NCI-H345 (cell line): Measurements from ENCODE around the gene KCNG2.
A peak's percentile ranks its signal among the peaks of the same experiment; 100 is the strongest.

Experiments used
- DNase-seq: peaks from one replicate; lab custom pipeline; 2025; lab: John Stamatoyannopoulos, UW

The KCNG2 gene

DNA sequence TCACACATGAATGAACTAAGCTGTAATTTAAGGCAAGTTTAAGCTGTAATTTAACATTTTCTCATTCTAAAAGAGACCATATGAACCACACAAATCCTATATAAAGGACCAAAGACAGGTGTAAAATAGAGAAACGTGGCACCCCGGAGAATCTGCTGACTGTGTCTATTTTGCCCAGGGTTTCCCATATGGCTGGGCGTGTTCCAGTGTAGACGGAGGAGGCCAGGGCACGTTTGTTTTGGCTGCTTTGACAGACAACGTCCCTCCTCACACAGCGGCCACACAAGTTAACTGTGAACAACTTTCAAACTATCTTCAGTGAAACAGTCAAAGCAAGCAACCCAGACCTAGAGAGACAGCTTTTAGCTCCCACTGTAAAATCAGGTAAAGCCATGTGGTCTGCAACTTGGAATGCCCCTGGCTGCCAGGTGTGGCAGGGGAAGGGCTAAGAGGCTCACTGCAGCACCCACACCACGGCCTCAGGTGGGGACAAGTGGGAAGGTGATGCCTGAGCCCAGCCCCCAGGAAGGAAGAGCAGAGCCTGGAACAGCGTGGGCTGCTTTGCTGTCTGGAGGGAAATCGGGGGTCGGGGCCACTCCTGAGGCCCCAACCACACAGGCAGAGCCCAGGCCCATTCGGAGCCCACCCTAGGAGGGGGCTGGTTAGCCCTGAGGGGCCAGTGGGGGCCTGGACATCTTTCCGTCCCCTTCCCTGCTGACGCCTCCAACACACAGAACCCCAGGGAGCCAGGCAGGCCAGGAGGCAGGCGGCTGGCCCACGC, 113.0 kb downstream of the KCNG2 start:
- no peak for DNase-seq

DNA sequence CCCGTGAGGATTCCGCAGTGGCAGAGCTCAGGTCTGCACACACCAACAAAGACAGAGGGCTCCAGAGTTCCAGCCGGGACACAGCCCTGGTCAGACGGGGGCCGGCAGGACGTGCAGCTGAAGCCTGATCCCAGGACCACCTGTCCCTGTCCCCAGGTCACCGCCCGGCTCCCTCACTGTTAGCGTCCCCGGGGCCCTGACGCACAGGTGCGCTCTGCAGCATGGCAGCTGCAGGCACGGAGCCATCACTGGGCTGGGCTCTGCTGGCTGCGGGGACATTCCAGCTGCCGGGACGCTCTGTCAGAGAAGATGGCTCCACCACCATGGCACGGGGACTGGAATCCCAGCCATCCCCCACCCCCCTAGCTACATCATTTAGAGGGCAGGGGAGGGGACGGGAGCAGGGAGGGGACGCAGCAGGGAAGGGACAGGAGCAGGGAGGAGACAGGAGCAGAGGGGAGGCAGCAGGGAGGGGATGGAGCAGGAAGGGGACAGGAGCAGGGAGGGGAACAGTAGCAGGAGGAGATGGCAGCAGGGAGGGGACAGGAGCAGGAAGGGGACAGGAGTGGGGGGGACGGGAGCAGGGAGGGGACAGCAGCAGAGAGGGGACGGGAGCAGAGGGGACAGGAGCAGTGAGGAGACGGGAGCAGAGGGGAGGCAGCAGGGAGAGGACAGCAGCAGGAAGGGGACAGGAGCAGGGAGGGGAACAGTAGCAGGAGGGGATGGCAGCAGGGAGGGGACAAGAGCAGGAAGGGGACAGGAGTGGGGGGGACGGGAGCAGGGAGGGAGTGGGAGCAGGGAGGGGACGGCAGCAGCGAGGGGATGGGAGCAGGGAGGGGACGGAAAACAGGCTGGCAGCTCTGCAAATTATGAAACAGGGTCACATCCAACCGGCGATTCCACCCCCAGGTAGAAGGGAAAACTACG, 113.9 kb downstream of the KCNG2 start:
- no peak for DNase-seq

DNA sequence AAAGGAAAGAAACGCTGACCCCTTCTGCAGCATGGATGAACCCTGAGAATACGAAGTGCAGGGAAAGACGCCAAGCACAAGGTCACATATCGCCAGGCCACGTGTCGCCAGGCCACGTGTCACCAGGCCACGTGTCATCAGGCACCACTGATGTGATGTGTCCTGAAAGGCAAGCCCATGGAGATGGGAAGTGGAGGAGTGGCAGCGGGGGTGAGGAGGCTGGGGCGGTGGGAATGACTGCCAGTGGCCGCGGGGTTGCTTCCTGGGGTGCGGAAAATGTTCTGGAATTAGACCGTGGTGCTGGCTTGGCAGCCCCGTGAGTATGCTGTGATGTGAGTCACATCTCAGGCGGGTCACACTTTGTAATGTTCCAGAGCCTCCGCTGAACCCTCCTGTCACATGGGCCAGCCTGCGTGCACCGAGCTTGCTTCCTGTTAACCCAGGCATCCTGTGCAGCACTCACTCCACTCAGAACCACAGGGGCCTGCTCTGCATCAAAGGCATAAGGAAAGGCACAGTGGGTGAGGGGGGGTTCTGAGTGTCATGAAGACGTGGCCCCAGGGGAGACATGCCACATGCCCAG, 114.8 kb downstream of the KCNG2 start:
- DNase-seq: no peak

DNA sequence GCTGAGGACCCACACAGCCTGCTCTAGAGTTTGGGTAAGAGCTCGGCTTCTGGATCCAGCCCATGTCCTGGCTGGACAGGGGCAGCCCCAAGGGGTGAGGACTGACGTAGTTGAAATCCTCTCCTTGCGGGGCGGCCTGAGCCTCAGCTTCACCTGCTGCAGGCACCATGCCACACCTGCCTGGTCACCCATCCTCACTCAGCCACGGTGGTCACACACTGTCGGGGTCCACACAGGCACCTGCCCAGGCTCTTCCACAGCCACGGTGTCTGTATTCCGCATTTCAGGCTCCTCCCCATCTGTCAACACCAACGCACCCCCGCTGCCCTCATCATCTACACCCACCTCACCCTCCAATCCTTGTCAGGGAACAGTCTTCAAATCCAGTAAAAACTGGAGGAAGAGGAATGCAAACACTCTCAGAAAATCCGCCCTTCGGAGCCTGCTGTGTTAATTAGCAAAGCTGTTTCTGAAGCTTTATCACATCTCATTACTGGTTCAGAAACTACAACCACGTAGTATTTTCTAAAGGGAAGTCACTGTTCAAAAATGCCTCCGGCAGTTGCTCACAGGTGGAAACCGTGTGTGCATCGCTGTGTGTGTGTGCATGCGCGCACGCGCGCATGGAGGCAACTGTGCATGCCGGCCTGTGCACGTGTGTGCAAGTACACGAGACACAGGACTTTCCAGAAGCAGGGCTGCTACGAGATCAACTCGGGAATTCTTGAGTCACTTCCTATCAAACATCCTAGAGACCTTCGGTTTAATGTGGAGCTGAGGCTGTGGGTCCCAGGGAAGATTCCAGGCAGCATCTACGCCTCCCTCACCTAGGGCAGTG, 115.5 kb downstream of the KCNG2 start:
- DNase-seq: no peak

- no peak for DNase-seq
These were observed 116.9 kb downstream of the KCNG2 start for GRCh38 chr18:79914614-79915160.

DNA sequence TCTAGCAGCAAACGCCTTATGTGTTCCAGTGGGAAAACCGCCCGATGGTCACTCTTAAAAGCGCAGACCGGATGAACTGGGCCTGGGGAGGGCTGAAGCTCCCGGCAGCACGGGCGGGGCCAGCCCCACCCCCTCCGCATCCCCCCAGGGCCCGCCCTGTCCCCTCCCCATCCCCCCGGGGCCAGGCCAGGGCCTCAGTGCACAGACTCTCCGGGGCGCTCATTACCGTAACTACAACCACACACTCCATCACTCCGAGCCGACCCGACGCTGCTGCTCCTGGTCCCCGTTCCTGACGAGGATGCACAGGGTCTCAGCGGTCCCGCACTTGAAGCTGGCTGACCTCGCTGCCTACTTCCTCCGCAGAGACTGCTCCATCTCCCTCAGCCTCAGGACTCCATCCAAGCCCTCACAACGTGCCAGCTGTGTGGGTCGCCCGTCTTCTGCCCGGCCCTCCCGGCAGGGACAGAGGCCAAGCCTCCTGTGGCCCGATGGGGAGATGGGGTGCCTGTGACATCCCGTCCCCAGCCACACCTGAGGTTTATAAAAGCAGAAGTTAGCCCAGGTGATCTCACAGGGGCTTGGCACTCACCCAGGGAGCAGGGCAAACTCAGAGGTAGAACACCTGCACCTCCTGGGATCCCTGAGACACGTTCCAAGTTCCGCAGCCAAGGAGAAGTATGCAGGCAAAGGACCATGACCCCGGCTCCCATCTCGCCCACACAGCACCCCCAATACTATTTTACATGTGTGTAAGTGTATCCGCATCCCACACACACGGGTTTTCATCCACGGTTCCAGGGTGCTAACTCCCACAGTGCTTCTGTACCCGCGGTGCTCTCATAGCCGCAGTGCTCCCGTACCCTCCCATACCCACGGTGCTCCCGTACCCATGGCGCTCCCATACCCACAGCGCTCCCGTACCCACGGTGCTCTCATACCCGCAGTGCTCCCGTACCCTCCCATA, 117.7 kb downstream of the KCNG2 start:
- no peak for DNase-seq

DNA sequence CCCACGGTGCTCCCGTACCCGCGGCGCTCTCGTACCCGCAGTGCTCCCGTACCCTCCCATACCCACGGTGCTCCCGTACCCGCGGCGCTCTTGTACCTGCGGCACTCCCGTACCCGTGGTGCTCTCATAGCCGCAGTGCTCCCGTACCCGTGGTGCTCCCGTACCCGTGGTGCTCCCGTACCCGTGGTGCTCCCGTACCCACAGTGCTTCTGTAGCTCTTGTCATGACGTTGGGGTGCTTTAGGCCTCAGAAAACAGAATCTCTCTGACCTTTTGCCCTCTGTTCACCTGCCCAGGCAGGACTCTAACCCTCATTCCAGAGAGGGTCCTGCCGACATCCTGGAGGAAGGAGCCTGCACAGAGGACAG, 118.4 kb downstream of the KCNG2 start:
- no peak for DNase-seq

DNA sequence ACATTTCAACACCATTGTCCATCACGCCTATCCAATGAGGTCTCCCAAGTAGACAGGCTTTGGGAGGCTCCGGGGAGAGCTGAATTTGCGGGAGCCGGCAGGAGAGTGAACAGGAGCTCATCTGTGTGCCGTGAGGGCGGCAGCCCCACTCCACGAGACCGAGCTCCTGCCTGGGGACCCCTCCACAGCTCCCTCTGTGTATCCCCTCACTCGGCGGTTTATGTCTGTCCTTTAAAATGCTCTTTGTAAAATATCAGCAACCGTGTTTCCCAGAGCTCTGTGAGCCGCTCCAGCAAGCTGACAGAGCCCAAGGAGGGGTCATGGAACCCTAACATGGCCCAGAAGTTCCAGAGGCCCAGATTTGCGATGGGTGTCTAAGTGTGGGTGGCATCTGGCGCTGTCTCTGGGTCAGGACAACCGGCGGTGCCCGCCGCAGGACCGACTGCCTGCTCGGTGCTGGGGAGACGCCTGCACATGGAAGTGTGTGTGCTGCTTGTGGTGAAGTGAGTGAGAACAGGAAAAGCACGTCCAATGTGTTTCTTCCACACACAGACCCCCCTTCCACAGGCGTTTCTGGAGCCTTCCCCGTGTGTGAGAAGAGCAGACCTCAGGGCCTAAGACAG, 118.9 kb downstream of the KCNG2 start:
- no peak for DNase-seq

- no peak for DNase-seq
These were observed 119.6 kb downstream of the KCNG2 start for GRCh38 chr18:79917169-79917852.

DNA sequence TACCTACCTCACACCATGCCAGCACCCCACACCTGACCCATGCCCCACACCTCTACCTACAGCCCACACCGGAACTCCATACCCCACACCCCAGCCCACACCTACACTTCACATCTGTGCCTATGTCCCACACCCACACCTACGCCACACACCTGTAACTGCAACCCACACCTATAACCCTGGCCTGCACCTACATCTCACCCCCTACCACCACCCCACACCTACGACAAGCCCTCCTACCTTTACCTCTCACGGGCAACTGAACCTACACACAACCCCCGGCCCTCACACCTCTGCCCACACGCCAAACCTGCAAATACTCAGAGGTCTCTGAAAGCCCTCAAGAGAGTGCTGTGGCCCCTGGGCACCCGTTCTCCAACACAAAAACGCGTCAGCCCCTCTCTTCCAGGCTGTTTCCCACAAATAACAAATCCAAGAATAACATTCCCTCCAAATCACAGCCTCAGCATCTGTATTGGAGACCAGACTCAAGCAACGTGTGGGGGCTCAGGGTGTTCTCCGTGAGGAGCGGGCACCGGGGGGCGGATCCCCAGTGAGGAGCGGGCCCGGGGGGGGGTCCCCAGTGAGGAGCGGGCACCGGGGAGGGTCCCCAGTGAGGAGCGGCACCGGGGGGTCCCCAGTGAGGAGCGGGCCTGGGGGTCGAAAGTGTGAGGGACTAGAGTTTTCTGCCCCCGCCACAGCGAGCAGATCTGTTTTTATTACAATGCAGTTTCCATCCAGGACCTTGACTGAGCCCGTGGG, 120.3 kb downstream of the KCNG2 start:
- no peak for DNase-seq

GRCh38 chr18:79918615-79919011, 120.9 kb downstream of the KCNG2 start:
- DNase-seq: no peak

- no peak for DNase-seq
These were observed 121.4 kb downstream of the KCNG2 start for GRCh38 chr18:79919089-79919488.

DNA sequence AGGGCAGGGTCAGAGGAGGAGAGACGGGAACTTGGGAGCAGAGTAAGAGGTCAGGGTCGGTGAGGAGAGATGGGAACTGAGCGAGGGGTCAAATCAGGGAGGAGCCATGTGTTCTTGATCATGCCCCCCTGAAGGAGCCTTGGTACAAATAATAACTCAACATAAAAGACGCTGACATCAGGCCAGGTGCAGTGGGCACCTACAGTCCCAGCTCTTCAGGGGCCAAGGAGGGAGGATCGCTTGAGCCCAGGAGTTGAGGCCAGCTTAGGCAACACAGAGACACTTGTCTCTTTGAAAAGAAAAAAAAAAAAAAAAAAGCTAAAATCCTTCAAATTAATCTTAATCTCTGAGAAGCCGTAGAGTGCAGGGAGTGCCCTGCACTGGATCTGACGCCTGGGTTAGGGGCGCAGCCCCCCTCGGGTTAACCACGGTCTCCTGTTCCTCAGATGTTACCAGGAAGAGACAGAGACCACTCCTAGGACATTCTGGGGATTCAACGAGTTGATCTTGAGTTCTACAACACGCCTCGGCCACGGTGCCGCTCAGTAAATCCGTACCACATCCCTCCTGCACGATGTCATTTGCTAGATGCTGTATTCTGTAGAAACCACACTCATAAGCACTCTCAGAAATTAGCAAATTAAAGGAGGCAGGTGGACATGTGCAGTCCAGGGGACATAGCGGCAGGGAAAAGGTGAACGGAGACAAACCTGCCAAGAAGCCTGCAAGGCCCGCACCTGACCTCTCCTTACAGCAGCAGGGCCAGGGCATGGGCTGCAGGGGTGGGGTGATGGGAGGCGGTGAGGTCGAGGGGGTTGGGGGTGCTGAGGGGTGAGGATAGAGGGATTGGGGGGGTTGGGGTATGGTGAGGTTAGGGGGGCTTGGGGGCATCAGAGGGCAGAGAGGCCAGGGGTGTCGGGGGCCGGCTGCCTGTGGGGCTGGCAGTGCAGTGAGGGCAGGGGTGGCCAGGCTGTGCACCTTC, 124.5 kb downstream of the KCNG2 start:
- DNase-seq: no peak

- DNase-seq: no peak
These were observed 125.3 kb downstream of the KCNG2 start for GRCh38 chr18:79922971-79923411.

DNA sequence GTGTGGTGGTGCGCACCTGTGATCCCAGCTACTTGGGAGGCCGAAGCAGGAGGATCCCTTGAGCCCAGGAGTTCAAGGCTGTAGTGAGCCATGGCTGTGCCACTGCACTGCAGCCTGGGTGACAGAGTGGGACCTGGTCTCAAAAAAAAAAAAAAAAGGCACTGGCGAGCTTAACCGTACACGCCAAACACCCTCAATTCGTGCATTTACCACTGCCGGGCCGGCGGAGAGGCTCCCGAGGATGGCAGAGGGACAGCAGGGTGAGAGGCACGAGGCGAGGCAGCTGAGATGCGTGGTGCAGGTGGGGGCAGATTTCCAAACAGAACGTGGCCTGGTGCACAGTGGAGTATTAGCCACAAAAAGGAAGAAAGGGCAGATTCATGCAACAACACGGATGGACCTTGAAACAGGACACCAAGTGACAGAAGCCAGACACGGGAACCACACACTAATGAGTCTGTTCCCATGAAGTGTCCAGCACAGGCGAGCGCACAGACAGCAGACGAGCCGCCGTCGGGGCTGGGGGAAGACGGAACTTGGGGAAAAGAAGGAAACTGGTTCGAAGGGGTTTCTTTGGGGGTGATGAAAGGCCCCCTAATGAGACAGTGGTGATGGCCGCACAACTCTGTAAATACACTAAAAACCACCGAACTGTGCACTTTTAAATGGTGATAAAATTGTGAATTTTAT, 126.3 kb downstream of the KCNG2 start:
- DNase-seq: no peak

DNA sequence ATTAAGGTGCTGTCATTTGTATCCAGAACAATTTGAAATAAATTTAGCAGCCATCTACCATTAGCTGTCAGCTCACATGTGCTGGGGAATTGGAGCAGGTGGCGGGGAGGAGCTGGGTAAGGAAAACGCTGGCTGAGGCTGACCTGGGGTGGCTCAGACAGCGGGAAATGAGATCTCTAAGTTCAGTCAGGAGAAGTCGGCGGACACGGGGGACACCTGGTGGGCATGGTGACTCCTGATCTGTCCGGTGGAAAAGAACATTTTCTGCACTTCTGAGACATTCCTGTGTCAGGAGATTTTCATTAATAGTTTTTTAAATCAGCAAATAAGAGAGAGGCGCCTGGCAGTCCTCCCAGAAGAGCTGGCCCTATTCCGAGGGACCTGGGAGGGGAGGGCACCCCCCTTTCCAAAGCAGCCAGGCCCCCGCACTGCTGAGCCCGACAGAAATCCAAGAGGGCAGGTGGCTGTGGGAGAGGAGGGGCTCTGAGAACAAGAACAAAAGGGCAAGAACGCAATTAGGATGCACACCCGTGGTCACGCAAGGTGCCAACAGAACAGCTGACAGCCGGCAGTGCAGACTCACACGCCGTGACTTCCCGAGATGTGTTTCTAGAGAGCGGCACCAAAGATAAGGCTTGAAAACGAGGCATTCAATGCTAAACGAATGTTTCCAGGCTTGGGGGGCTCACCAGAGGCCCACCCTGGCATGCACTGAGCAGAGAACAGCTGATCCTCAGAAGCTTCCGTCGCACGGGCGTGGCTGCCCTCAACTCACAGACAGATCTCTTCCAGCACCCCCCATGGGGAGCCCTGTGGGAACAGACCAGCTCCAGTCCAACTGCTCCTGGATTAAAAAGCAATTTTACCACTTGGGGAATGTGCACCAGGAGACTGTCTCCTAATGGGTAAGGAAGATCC, 127.3 kb downstream of the KCNG2 start:
- peak; percentile 83 for DNase-seq
